PC-3 (cell line): ENCODE data around the gene MTX2. TPM values are rescaled to one million over a fixed set of nuclear protein-coding genes. Genes with fewer than 3 reads are reported as not detected.
A peak's percentile ranks its signal among the peaks of the same experiment; 100 is the strongest.

ENCODE experiments used
- ATAC-seq: fragments of 200-7000 bp; cut with Tn5 transposase; 2 replicates; pipeline ENCODE4 v1.9.1; 2020; ENCODE audit warnings: mild to moderate bottlenecking, moderate library complexity
- BruUV-seq: library from RNA; stranded (reverse); fragments of 400-500 nt; replicated peaks from 2 replicates; lab custom pipeline; 2021; lab: Mats Ljungman, UMichigan
- CTCF ChIA-PET: fragments of 300-600 bp; sonication (Branson Sonifier 250); formaldehyde crosslinking; loops from one replicate; lab custom pipeline; 2022; ENCODE audit warnings: antibody characterized with exemption; lab: Charles Lee
- POLR2A ChIA-PET: fragments of 300-600 bp; sonication (Branson Sonifier 250); formaldehyde crosslinking; loops from one replicate; lab custom pipeline; 2022; ENCODE audit warnings: antibody characterized with exemption; ENCODE audit not compliant: unreplicated experiment; lab: Charles Lee
- DNase-seq: peaks from one replicate; pipeline ENCODE4 v3.0.0-alpha.2; 2015
- H2AFZ ChIP-seq: fragments of 300-600 bp; sonication (generic); 2 replicates; pipeline ENCODE4 v1.6.0; 2016; ENCODE audit warnings: antibody characterized with exemption, low read length
- H3F3A ChIP-seq: fragments of 300-600 bp; sonication (generic); one replicate; pipeline ENCODE4 v1.6.0; 2017; ENCODE audit warnings: antibody characterized with exemption, low read length, control low read depth, mild to moderate bottlenecking; ENCODE audit not compliant: unreplicated experiment
- H3K27ac ChIP-seq: fragments of 300-600 bp; sonication (generic); 2 replicates; pipeline ENCODE4 v1.5.1; 2016; ENCODE audit warnings: mild to moderate bottlenecking, low read length
- H3K27me3 ChIP-seq: fragments of 300-600 bp; sonication (generic); 2 replicates; pipeline ENCODE4 v1.6.1; 2016; ENCODE audit warnings: low read length, mixed read lengths
- H3K36me3 ChIP-seq: fragments of 300-600 bp; sonication (generic); 2 replicates; pipeline ENCODE4 v1.6.1; 2016; ENCODE audit warnings: low read depth, mixed run types, low read length, mixed read lengths
- H3K4me1 ChIP-seq: fragments of 300-600 bp; sonication (generic); 2 replicates; pipeline ENCODE4 v1.5.1; 2016; ENCODE audit warnings: low read length; ENCODE audit not compliant: insufficient read depth
- H3K4me2 ChIP-seq: fragments of 300-600 bp; sonication (generic); 2 replicates; pipeline ENCODE4 v1.6.0; 2016; ENCODE audit warnings: low read length
- H3K4me3 ChIP-seq: fragments of 300-600 bp; sonication (generic); 2 replicates; pipeline ENCODE4 v1.5.1; 2016; ENCODE audit warnings: mild to moderate bottlenecking, low read length, mixed read lengths
- H3K79me2 ChIP-seq: fragments of 300-600 bp; sonication (generic); 2 replicates; pipeline ENCODE4 v1.6.1; 2017; ENCODE audit warnings: low read length, mixed read lengths
- H3K9ac ChIP-seq: fragments of 300-600 bp; sonication (generic); 2 replicates; pipeline ENCODE4 v1.6.0; 2016; ENCODE audit warnings: mild to moderate bottlenecking, low read length
- H3K9me2 ChIP-seq: fragments of 300-600 bp; sonication (generic); replicated peaks from 2 replicates; pipeline ENCODE4 v1.6.1; 2016; ENCODE audit warnings: mixed run types, low read length, mixed read lengths
- H3K9me3 ChIP-seq: fragments of 300-600 bp; sonication (generic); 2 replicates; pipeline ENCODE4 v1.6.1; 2016; ENCODE audit warnings: low read length, mixed read lengths
- H4K20me1 ChIP-seq: fragments of 300-600 bp; sonication (generic); 2 replicates; pipeline ENCODE4 v1.6.1; 2016; ENCODE audit warnings: low read length, mixed read lengths
- CTCF ChIP-seq: fragments of 300-600 bp; sonication (generic); conservative IDR thresholded peaks from 2 replicates; pipeline ENCODE4 v1.5.1; 2017; ENCODE audit warnings: antibody characterized with exemption, low read depth, mild to moderate bottlenecking, low read length
- EZH2 ChIP-seq: fragments of 300-600 bp; sonication (generic); IDR thresholded peaks from one replicate; pipeline ENCODE4 v1.6.1; 2017; ENCODE audit warnings: antibody characterized with exemption, mild to moderate bottlenecking, low read length; ENCODE audit not compliant: unreplicated experiment
- EZH2phosphoT487 ChIP-seq: fragments of 300-600 bp; sonication (generic); IDR thresholded peaks from 2 replicates; pipeline ENCODE4 v1.6.1; 2018; ENCODE audit warnings: mild to moderate bottlenecking, antibody characterized with exemption, low read length, borderline replicate concordance
- intact Hi-C: fragments of 100-400 bp; cut with micrococcal nuclease; formaldehyde crosslinking; loops from 2 replicates; pipeline ENCODE4 v1.9.0; 2023
- total RNA-seq: library from RNA; depleted of rRNA; stranded (reverse); fragments of >200 nt; gene quantifications from 2 replicates; pipeline ENCODE4 v1.2.3, GENCODE V29; 2014

The MTX2 gene
- total RNA-seq, 1 experiment from 2014 or later = 54.5 TPM

GRCh38 chr2:176280156-176280555, 10.9 kb downstream of the MTX2 start:
- H3K9me2 ChIP-seq = no peaks in the 10 kb centered on the region
- CTCF ChIA-PET = no interaction called here
- no peak overlapping the region for H3K9ac ChIP-seq
- no peak overlapping the region for H3K27ac ChIP-seq
- no peaks in the 10 kb centered on the region for H3K9me3 ChIP-seq
- ATAC-seq (peak; percentile 49), DNase-seq (peak; percentile 34)
- no peaks in the 10 kb centered on the region for H3K36me3 ChIP-seq
- intact Hi-C loops = no loop called here
- no peak for TF ChIP-seq EZH2phosphoT487
- no peak for TF ChIP-seq CTCF
- no peak for TF ChIP-seq EZH2
- no peaks in the 10 kb centered on the region for H3F3A ChIP-seq
- POLR2A ChIA-PET = no interaction called here
- peaks cover 19% of the 10 kb centered on the region for H4K20me1 ChIP-seq
- H3K79me2 ChIP-seq = peaks cover 90% of the 10 kb centered on the region
- H3K4me3 ChIP-seq = no peak overlapping the region
- peaks cover 17% of the 10 kb centered on the region for H3K4me1 ChIP-seq
- no peaks in the 10 kb centered on the region for H3K27me3 ChIP-seq
- H2AFZ ChIP-seq = no peak overlapping the region
- peak overlapping the region; percentile 38 for H3K4me2 ChIP-seq
- no TSS peak for BruUV-seq

GRCh38 chr2:176280867-176281658, 11.8 kb downstream of the MTX2 start:
- TF ChIP-seq EZH2phosphoT487 = no peak
- no peak for TF ChIP-seq CTCF
- no peak for TF ChIP-seq EZH2
- no peaks in the 10 kb centered on the region for H3K36me3 ChIP-seq
- BruUV-seq = no TSS peak
- intact Hi-C loops = no loop called here
- H3K9me2 ChIP-seq = no peaks in the 10 kb centered on the region
- H3K9me3 ChIP-seq = no peaks in the 10 kb centered on the region
- no peak overlapping the region for H2AFZ ChIP-seq
- H3K4me1 ChIP-seq = peaks cover 17% of the 10 kb centered on the region
- H3K79me2 ChIP-seq = peaks cover 93% of the 10 kb centered on the region
- no peak overlapping the region for H3K4me2 ChIP-seq
- ChIA-PET CTCF (no interaction called here), POLR2A (no interaction called here)
- no peak overlapping the region for H3K27ac ChIP-seq
- no peaks in the 10 kb centered on the region for H3F3A ChIP-seq
- peaks cover 19% of the 10 kb centered on the region for H4K20me1 ChIP-seq
- DNase-seq (peak; percentile 59), ATAC-seq (peak; percentile 65)
- no peaks in the 10 kb centered on the region for H3K27me3 ChIP-seq
- H3K4me3 ChIP-seq = no peak overlapping the region
- H3K9ac ChIP-seq = no peak overlapping the region
